Measurements from ENCODE around the gene NECTIN4. TPM values are rescaled to one million over a fixed set of nuclear protein-coding genes. Genes with fewer than 3 reads are reported as not detected.
A peak's percentile ranks its signal among the peaks of the same experiment; 100 is the strongest.

NECTIN4 gene
- total RNA-seq, 1 donor from 2014 or later: 1.9 TPM

- H3K4me3 Mint-ChIP-seq (ENCODE audit: low read depth): no peak overlapping the region
- peak; percentile 78 for TF ChIP-seq CTCF (IDR thresholded peaks at IDR 0.05; ENCODE audit: unreplicated experiment)
Measured at GRCh38 chr1:161071886-161072371, 17.4 kb downstream of the NECTIN4 start.

GRCh38 chr1:161070761-161071160 lies 18.6 kb downstream of the NECTIN4 start:
- no peak for TF ChIP-seq CTCF (IDR thresholded peaks at IDR 0.05; ENCODE audit: unreplicated experiment)
- Mint-ChIP-seq H3K4me1 (ENCODE audit: low read depth) (peaks cover 7% of the 10 kb centered on the region), H3K36me3 (ENCODE audit: insufficient read depth) (no peaks in the 10 kb centered on the region), H3K4me3 (ENCODE audit: low read depth) (no peak overlapping the region), H3K9me3 (ENCODE audit: low read depth) (no peaks in the 10 kb centered on the region), H3K27ac (no peak overlapping the region), H3K27me3 (peaks cover 8% of the 10 kb centered on the region)
- DNase-seq (ENCODE audit: low spot score, unreplicated experiment): no peak

More at GRCh38 chr1:161071886-161072371, 17.4 kb downstream of the NECTIN4 start:
- Mint-ChIP-seq H3K27ac (peak overlapping the region; percentile 86), H3K4me1 (ENCODE audit: low read depth) (peaks cover 7% of the 10 kb centered on the region), H3K9me3 (ENCODE audit: low read depth) (no peaks in the 10 kb centered on the region), H3K36me3 (ENCODE audit: insufficient read depth) (no peaks in the 10 kb centered on the region), H3K27me3 (peaks cover 5% of the 10 kb centered on the region)
- DNase-seq (ENCODE audit: low spot score, unreplicated experiment): peak; percentile 41

GRCh38 chr1:161069731-161070270 lies 19.6 kb downstream of the NECTIN4 start, which contains the start of gene ARHGAP30:
Gene ARHGAP30 (minus strand): TSS chr1:161069891. CDS start chr1:161069624, 267 bp downstream.
- Mint-ChIP-seq H3K9me3 (ENCODE audit: low read depth) (no peaks in the 10 kb centered on the region), H3K4me3 (ENCODE audit: low read depth) (no peak within 1 kb of the TSS), H3K27me3 (peaks cover 8% of the 10 kb centered on the region), H3K36me3 (ENCODE audit: insufficient read depth) (no peaks in the 10 kb centered on the region), H3K27ac (no peak within 1 kb of the TSS), H3K4me1 (ENCODE audit: low read depth) (peaks cover 7% of the 10 kb centered on the region)
- DNase-seq (ENCODE audit: low spot score, unreplicated experiment): no peak
- TF ChIP-seq CTCF (IDR thresholded peaks at IDR 0.05; ENCODE audit: unreplicated experiment): no peak

- no peak overlapping the region for H3K4me3 Mint-ChIP-seq (ENCODE audit: low read depth)
- H3K9me3 Mint-ChIP-seq (ENCODE audit: low read depth): no peaks in the 10 kb centered on the region
- H3K27ac Mint-ChIP-seq: no peak overlapping the region
Measured at GRCh38 chr1:161069241-161069640, 20.1 kb downstream of the NECTIN4 start.

More at GRCh38 chr1:161069241-161069640, 20.1 kb downstream of the NECTIN4 start:
- peaks cover 7% of the 10 kb centered on the region for H3K4me1 Mint-ChIP-seq (ENCODE audit: low read depth)
- DNase-seq (ENCODE audit: low spot score, unreplicated experiment): no peak
- peaks cover 13% of the 10 kb centered on the region for H3K27me3 Mint-ChIP-seq
- H3K36me3 Mint-ChIP-seq (ENCODE audit: insufficient read depth): no peaks in the 10 kb centered on the region
- no peak for TF ChIP-seq CTCF (IDR thresholded peaks at IDR 0.05; ENCODE audit: unreplicated experiment)

Data from progenitor cell of endocrine pancreas (in vitro differentiated cells).